BJ (cell line): ENCODE data around the gene ABCC5. TPM values are rescaled to one million over a fixed set of nuclear protein-coding genes. Genes with fewer than 3 reads are reported as not detected.

Source experiments
- CTCF ChIA-PET: fragments of 350-600 bp; formaldehyde crosslinking; extraction: SDS; loops from one replicate; lab custom pipeline; 2021; ENCODE audit warnings: antibody characterized with exemption, inconsistent platforms; lab: Yijun Ruan, JAX
- POLR2A ChIA-PET: fragments of 300-600 bp; sonication (Branson Sonifier 250); formaldehyde crosslinking; extraction: SDS; loops from one replicate; lab custom pipeline; 2021; ENCODE audit warnings: antibody characterized with exemption; lab: Charles Lee
- DNase-seq: peaks from one replicate; pipeline ENCODE4 v3.0.0-alpha.2; 2011; ENCODE audit warnings: low read depth
- H3K27me3 ChIP-seq: 2 replicates; pipeline ENCODE4 v1.6.0; 2011; ENCODE audit warnings: low read length; ENCODE audit not compliant: control insufficient read depth, insufficient read depth
- H3K36me3 ChIP-seq: 2 replicates; pipeline ENCODE4 v1.5.1; 2011; ENCODE audit warnings: low read length; ENCODE audit not compliant: control insufficient read depth, insufficient read depth
- H3K4me3 ChIP-seq: 2 replicates; pipeline ENCODE4 v1.5.1; 2011; ENCODE audit warnings: low read depth, mild to moderate bottlenecking, control low read depth, low read length
- polyA plus RNA-seq: library from polyadenylated mRNA; depleted of rRNA; stranded (reverse); fragments of >200 nt; gene quantifications from 2 replicates; pipeline ENCODE4 v1.2.3, GENCODE V29; 2011
- TF ChIP-seq, protein P1 (sequence below): IDR thresholded peaks from 2 replicates; pipeline ENCODE4 v1.5.1; 2011; ENCODE audit warnings: low read depth, mild to moderate bottlenecking, control low read depth, inconsistent platforms, low read length, moderate library complexity; ENCODE audit not compliant: insufficient read depth

The ABCC5 gene
- polyA plus RNA-seq, 1 experiment, result 16.9 TPM

DNA sequence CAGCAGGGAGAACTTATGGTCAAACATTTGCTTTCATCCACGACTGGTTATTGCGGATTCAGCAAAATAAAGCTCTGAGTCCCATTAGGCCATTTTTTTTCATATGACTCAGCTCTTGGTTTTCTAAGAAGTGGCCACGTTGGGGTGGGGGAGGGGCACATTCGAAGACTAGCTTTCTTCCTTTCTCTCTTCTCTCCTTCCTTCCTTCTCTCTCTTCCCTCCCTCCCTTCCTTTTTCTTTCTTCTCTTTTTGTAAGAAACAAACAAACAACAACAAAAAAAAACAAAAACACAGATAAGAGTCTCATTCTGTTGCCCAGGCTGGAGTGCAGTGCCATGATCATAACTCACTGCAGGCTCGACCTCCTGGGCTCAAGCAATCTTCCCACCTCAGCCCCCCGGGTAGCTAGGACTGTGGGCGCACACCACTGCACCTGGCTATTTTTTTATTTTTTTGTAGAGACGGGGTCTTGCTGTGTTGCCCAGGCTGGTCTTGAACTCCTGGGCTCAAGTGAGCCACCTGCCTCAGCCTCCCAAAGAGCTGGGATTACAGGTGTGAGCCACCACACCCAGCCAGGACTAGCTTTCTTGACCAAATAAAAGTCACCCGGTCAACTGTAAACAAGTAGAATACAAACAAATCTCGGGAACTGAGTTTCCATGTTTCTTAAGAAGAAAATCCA, 41.6 kb downstream of the ABCC5 start:
- no peak for DNase-seq
- H3K36me3 ChIP-seq, result peaks cover 1% of the 10 kb centered on the region; the same call in 1 of the 2 replicates
- TF ChIP-seq, protein P1, sequence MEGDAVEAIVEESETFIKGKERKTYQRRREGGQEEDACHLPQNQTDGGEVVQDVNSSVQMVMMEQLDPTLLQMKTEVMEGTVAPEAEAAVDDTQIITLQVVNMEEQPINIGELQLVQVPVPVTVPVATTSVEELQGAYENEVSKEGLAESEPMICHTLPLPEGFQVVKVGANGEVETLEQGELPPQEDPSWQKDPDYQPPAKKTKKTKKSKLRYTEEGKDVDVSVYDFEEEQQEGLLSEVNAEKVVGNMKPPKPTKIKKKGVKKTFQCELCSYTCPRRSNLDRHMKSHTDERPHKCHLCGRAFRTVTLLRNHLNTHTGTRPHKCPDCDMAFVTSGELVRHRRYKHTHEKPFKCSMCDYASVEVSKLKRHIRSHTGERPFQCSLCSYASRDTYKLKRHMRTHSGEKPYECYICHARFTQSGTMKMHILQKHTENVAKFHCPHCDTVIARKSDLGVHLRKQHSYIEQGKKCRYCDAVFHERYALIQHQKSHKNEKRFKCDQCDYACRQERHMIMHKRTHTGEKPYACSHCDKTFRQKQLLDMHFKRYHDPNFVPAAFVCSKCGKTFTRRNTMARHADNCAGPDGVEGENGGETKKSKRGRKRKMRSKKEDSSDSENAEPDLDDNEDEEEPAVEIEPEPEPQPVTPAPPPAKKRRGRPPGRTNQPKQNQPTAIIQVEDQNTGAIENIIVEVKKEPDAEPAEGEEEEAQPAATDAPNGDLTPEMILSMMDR, result no peak
- POLR2A ChIA-PET, result no interaction called here
- H3K27me3 ChIP-seq, result no peaks in the 10 kb centered on the region
- CTCF ChIA-PET, result interaction anchor here (0.9 kb wide), 1 partner anchor 12 kb away, joined by 5 read pairs; no protein-coding TSS in a partner anchor
- H3K4me3 ChIP-seq, result no peak overlapping the region

DNA sequence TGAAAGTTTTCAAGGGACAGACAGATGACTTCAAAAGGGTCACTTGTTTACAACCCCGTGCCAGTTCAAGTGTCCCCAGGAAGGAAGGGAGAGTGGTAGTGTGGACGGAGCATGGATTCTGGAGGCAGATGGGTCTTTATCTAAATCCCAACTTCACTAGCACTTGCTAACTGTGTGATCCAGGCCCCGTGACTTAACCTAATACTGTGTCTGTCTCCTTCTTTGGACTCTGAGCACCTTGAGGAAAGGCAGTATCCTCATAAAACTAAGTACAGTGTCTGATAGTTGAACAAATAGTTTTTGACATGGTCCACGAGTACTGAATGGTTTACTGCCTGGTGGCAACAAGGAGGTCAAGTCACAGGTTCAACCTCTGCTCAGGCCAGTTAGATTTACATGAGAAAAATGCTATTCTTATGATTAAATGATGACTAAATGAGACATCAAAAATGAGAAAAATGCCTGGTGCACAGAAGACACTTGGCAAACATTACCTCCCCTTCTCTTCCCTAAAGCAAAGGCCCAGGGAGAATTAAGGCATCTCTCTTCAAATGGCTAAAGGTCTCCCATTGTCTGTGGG, 48.9 kb downstream of the ABCC5 start:
- DNase-seq, result peak; percentile 19
- TF ChIP-seq, protein P1, result no peak
- POLR2A ChIA-PET, result no interaction called here
- Histone ChIP-seq H3K4me3 (no peak overlapping the region), H3K36me3 (peaks cover 6% of the 10 kb centered on the region), H3K27me3 (no peaks in the 10 kb centered on the region)
- CTCF ChIA-PET, result no interaction called here

DNA sequence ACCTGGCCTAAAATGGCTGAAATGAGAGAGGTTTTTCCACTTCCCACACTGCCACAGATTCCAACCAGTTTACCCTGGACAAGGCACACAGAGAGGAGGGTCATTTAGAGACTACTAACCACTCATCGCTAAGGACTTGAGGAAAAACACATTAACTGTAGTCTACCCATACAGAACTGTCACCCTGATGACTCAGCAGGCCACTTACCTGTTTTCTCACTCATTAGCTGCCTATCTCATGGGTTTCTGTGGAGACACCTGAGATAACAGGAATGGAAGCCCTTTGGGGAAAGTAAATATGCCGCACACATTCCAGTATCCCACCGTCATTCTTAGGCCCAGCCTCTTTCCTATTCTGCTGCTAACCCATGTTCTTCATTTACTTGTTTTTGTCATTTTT, 50.0 kb downstream of the ABCC5 start:
- TF ChIP-seq, protein P1, result no peak
- ChIA-PET CTCF (no interaction called here), POLR2A (no interaction called here)
- no peak overlapping the region for H3K4me3 ChIP-seq
- no peaks in the 10 kb centered on the region for H3K27me3 ChIP-seq
- no peak for DNase-seq
- H3K36me3 ChIP-seq, result peaks cover 9% of the 10 kb centered on the region

DNA sequence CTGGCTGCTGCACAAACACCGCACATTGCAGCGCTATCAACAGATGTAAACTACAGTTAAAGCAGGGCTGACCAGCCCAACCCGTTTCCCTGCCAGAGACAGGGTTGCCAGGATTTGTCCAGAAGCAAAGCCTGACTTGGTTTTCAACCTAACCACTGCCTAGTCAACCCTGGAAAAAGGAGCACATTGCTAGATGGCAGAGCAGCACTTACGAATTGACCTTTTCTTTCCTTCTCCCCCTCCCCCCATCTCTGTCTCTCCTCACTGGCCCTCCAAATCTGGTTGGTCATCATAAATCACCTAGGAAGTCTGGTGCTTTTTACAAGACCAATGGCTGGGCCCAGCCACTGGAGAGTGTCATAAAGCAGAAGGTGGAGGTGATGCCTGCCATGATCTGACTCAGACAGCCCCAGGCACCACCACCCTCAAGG, 51.3 kb downstream of the ABCC5 start:
- CTCF ChIA-PET, result no interaction called here
- DNase-seq, result no peak
- TF ChIP-seq, protein P1, result no peak
- peaks cover 7% of the 10 kb centered on the region for H3K36me3 ChIP-seq
- H3K27me3 ChIP-seq, result no peaks in the 10 kb centered on the region
- POLR2A ChIA-PET, result no interaction called here
- no peak overlapping the region for H3K4me3 ChIP-seq

DNA sequence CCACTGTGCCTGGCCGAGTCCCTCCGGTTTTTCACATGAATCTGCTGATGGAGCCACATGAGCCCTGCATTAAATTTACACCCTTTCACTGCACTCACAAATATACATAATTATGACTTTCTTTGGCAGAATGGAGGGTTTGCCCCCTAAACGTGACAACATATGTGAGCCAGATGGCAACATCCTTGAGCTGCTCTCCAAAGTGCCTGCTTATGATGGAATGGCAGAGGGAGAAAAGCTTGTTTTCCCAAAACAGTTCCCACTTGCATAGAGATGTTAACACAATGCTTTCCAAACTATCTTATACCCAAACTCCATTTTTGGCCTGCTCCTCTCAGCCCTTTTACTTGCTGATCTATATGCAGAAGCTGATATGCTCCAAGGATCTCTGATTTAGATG, 54.9 kb downstream of the ABCC5 start:
- Histone ChIP-seq H3K36me3 (peaks cover 7% of the 10 kb centered on the region), H3K27me3 (no peaks in the 10 kb centered on the region), H3K4me3 (no peak overlapping the region)
- CTCF ChIA-PET, result interaction anchor here (1.3 kb wide), 1 partner anchor 12 kb away, joined by 4 read pairs; no protein-coding TSS in a partner anchor
- TF ChIP-seq, protein P1, result no peak
- DNase-seq, result no peak
- POLR2A ChIA-PET, result no interaction called here
